KBM-7 (cell line): ENCODE measurements around the gene EIF4E2.

Source experiments
- DNase-seq: peaks from one replicate; pipeline ENCODE4 v3.0.0-alpha.2; 2015
- in situ Hi-C: fragments of 300-500 bp; cut with MboI; formaldehyde crosslinking; loops from 2 replicates; pipeline ENCODE4 v1.14.3; 2020; ENCODE audit warnings: low sequenced_read_pairs, low pct_unique_long_range_greater_than_20kb, mixed read lengths

EIF4E2 gene

DNA sequence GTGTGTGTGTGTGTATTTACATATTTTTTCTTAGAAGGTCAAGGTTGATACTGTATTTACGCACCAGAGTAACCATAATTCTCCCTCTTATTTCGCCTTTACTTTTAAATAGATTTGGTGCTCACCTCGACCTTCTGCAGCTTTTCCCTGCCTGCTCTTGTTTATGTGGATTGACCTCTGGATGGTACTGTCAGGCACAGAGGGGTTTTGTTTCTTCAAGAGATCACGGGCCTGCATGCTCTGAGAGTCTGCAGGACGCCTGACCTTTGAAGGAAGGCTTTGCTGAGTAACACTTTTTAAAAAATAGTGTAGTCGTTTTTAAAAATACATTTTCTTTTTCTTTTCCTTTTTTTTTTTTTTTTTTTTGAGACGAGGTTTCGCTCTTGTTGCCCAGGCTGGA, 64.8 kb downstream of the EIF4E2 start:
- no peak for DNase-seq
- in situ Hi-C loops: no loop called here
